Kidney capillary endothelial cell (primary cell): ENCODE results near the gene TRMT1.
"Not testable (repeated sequence)": the region's sequence is repeated elsewhere in the genome, so short reads cannot be mapped to it uniquely, and the experiment has no call there.

ENCODE experiments used
- DNase-seq: peaks from one replicate; pipeline ENCODE4 v3.0.0-alpha.2; 2018; ENCODE audit warnings: low spot score

TRMT1 gene

GRCh38 chr19:13150187-13150930 is 33.8 kb upstream of the TRMT1 start, which contains the start of the genes IER2 and STX10:
TSS of gene IER2 (plus strand) at chr19:13150411. CDS start at chr19:13153187, 2,776 bp downstream.
TSS of gene STX10 (minus strand) at chr19:13150375. CDS start at chr19:13150173, 202 bp downstream.
- peak; percentile 92 for DNase-seq

GRCh38 chr19:13149628-13150186 is 33.2 kb upstream of the TRMT1 start:
- peak; percentile 50 for DNase-seq

GRCh38 chr19:13149173-13149627 is 32.7 kb upstream of the TRMT1 start:
- DNase-seq = not testable (repeated sequence)

GRCh38 chr19:13146763-13147563 is 30.4 kb upstream of the TRMT1 start:
- no peak for DNase-seq

- DNase-seq = no peak
Measured at GRCh38 chr19:13139633-13140311, 23.2 kb upstream of the TRMT1 start.

GRCh38 chr19:13138916-13139198 is 22.3 kb upstream of the TRMT1 start:
- DNase-seq = no peak

GRCh38 chr19:13138171-13138915 is 21.8 kb upstream of the TRMT1 start:
- DNase-seq = no peak

GRCh38 chr19:13137290-13137794 is 20.8 kb upstream of the TRMT1 start:
- no peak for DNase-seq

- DNase-seq = no peak
Measured at GRCh38 chr19:13135068-13136062, 18.8 kb upstream of the TRMT1 start.

GRCh38 chr19:13134626-13135025 is 18.1 kb upstream of the TRMT1 start:
- DNase-seq = no peak

- DNase-seq = no peak
Measured at GRCh38 chr19:13133241-13133870, 16.8 kb upstream of the TRMT1 start.

GRCh38 chr19:13132471-13133180 is 16.1 kb upstream of the TRMT1 start:
- no peak for DNase-seq

GRCh38 chr19:13130886-13131490 is 14.4 kb upstream of the TRMT1 start:
- DNase-seq = no peak

- DNase-seq = no peak
Measured at GRCh38 chr19:13129384-13129783, 12.8 kb upstream of the TRMT1 start.

GRCh38 chr19:13128583-13128982 is 12.0 kb upstream of the TRMT1 start:
- DNase-seq = no peak

- DNase-seq = no peak
Measured at GRCh38 chr19:13127811-13128575, 11.5 kb upstream of the TRMT1 start.

GRCh38 chr19:13127051-13127450 is 10.5 kb upstream of the TRMT1 start:
- no peak for DNase-seq
